Midbrain (tissue), 1 donor: ENCODE data around the gene CCDC106.

Source experiments
- DNase-seq: peaks from one replicate; lab custom pipeline; 2025; lab: John Stamatoyannopoulos, UW

CCDC106 gene

DNA sequence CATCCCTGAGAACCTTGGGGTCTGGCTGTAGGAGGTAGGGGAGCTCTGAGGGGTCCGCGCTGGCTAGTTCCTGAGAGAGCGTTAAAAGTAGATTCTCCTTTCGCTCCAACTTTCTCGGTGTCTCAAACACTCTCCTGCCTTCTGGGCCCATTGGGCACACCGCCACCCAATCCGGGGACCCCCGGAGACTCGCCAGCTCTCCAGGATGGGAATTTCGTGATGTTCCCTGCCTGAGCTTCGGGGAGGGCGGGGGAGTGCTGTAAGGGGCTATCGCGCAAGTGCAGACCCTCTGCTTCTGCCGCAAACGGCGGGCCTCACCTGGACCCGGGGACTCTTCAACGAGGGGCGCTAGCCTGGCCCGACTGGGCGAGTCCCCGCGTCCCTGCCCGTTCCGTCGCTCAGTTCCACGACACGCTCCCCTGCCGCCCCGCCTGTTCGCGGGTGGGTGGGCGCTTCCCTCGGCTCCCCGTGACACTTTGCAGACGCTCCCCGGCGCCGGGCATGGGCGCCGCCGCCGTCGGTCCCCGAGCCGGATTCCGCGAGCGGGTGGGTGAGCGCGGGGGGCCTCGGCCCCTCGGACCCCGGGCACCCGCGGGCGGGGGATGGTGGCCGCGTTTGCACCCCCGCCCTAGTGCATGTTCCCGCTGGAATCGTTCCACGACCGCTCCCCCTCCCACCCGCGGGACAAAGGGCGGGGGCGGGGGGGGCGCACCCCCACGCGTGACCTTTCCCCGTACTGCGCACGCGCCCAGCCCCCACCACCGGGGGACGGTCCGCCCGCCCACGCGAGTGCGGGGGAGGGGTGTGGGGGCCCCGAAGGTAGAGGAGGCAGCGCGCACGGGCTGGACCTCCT is at the start of gene CCDC106:
CCDC106 (plus strand) TSS at position 481 of the 853 bp plus-strand sequence. CDS start 835 bp downstream, outside the sequence.
- peak; percentile 76 for DNase-seq

DNA sequence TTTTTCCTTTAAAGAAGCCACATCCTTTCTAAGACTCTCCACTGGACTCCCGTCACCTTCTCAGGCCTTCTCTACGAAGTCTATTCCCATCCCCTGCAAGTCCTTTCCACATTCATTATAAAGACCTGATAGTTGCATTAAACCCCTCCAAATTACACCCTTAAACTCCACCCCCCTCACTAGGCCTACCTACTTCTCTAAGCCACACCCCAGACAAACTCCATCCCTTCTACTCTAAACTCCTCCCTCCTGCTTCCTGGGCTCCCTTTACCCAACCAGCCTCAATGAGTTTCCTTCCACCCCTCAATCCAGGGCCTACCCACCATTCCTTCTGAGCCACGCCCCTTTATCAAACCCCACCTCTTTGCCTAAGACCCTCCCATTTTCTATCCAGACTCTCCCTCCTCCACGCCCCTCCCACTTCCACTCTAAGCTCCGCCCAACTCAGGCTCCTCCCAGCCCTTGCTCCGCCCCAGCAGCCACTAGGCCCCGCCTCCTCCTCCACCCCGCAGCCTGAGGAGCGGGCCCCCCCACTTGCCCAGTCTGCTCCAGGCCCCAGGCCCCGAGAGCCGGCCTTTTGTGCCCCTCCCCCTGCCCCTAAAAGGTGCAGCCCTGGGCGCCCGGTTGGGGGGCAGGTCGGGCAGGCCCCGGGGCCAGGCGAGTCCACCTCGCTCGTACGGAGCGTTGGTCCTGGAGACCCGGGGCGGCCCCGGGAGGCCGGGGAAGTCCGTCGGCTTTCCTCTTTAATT is 49.1 kb upstream of the CCDC106 start:
- DNase-seq, result peak; percentile 88

- peak; percentile 99 for DNase-seq
Observed at GRCh38 chr19:55599468-55599841, 48.6 kb upstream of the CCDC106 start, which contains the start of gene FIZ1. TSS of gene FIZ1 (minus strand) at chr19:55599517. CDS start at chr19:55597865, 1,652 bp downstream.

DNA sequence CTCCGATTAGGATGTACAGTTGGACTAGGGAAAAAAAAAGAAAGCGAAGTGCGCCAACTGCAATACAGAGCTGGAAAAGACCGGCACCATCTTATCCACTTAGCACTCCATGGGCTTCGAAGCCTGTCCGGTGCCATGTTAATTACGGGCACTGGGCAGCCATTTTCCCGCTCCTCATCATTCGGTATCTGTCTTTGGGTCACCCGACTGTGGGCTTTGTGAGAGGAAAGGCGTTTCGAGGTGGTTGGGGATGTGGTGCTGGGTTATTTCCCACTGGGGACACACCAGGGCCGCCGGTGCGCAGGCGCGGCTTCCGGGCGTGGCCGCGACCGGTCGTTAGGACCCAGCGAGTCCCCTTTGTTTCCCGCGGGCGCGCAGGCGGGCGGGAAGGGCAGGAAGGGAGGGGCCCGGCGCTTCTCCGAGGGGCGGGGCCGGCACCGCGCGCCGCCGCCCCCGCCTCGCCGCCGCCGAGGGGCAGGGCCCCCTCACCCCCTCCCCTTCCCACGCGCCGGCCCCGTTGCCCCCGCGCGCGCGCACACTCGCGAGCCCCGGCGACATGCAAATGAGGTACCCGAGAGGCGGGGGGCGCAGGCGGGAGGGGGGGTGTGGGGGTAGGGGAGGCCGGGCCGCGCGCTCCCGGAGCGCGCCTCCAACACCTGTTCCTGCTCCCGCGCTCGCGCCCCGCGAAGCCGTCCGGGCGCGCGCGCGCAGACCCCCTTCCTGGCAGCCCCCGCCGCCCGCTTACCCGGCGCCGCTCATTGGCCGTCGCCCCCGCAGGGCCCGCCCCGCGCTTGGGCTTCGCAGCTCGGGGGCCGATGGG is 48.0 kb upstream of the CCDC106 start, which contains the start of gene ZNF524:
ZNF524 (plus strand) TSS at position 447 of the 820 bp plus-strand sequence. CDS start 1,825 bp downstream, outside the sequence.
- DNase-seq, result peak; percentile 98

DNA sequence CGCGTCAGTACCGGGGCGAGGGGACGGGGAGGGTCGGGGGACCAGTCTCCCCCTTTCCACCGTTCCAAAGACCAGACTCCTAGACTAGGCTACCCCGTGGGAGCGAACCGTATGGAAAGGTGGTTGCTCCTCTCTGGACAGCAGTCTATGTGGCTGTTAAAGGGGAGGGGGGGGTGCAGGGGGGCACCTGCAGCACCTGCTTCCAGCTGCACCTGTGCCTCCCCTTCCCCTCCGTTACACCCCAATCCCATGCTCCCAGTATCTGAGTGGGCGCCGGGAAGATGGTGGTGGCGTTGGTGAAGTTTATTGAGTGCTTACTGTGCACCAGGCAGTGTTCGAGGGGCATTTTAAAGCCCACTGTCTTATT is 47.4 kb upstream of the CCDC106 start:
- no peak for DNase-seq

DNA sequence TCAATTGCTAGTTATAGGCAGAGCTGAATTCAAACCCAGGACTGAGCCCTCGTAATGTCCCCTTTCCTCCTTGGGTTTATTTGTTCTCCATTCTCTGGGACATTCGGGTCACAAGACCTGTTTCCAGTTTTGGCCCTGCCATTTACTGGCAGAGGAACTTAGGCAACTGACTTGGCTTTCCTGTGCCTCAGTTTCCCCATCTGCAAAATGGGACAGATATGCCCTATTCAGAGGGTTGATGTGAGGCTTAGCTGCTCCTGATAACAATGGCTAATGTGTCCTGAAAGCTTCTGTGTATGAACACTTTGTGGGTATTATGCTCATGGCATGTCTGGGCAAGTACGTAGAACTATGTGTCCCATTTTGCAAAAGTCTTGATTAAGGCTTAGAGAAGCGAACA is 46.9 kb upstream of the CCDC106 start:
- DNase-seq, result no peak

DNA sequence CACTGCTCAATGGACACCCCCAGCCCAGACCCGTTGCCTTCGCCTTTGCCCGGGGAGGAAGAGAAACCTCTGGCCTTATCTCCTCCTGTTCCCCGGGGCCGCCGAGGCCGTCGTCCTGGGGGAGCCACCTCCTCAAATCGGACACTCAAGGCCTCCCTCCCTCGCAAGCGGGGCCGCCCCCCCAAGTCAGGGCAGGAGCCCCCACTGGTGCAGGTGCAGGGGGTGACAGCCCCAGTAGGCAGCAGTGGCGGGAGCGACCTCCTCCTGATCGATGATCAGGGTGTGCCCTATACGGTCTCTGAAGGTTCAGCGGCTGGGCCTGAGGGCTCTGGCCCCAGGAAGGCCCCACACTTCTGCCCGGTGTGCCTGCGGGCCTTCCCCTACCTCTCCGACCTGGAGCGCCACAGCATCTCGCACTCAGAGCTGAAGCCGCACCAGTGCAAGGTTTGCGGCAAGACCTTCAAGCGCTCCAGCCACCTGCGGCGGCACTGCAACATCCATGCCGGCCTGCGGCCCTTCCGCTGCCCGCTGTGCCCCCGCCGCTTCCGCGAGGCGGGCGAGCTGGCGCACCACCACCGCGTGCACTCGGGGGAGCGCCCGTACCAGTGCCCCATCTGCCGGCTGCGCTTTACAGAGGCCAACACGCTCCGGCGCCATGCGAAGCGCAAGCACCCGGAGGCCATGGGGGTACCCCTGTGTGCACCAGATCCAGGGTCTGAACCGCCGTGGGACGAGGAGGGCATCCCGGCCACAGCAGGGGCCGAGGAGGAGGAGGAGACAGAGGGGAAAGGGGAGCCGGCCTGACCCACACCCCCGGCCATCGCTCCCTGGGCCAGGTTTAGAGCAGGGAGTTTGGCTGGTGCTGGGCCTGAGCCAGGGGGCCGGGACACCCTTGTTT is 45.7 kb upstream of the CCDC106 start:
- no peak for DNase-seq

- DNase-seq, result no peak
Observed at GRCh38 chr19:55603115-55603514, 44.9 kb upstream of the CCDC106 start.

DNA sequence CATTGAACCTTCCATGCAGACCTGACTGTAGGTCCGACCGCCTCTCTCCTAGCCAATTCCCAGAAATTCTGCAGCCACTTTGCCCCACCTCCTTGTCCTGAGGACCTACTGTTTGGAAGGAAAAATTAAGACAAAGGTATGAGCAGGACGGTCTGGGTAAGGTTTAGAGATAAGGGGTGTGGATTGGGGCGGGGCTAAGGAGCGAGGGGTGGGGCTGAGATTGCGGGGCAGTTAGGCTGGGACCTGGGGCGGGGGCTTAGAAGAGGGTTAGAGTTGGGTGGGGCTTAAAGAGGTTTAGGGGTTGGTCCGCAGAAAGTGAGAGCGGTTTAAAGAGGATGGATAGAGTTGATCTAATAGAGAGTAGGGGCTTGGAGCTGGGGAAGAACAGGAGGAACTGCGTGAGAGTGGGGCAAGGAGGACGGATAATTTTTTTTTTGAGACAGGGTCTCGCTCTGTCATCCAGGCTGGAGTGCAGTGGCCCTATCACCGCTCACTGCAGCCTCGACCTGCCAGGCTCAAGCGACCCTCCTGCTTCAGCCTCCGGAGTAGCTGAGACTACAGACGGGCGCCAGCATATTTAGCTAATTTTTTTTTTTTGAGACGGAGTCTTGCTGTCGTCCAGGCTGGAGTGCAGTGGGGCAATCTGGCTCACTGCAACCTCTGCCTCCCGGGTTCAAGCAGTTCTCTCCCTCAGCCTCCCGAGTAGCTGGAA is 44.3 kb upstream of the CCDC106 start:
- DNase-seq, result no peak

GRCh38 chr19:55605207-55605636 is 42.8 kb upstream of the CCDC106 start:
- peak; percentile 93 for DNase-seq

GRCh38 chr19:55605637-55606470 is 42.2 kb upstream of the CCDC106 start, which contains the start of gene ZNF865:
TSS of gene ZNF865 (plus strand) at chr19:55605647. CDS start at chr19:55613619, 7,972 bp downstream.
- peak; percentile 62 for DNase-seq

GRCh38 chr19:55606471-55606787 is 41.6 kb upstream of the CCDC106 start:
- no peak for DNase-seq

- no peak for DNase-seq
Observed at GRCh38 chr19:55606817-55607216, 41.2 kb upstream of the CCDC106 start.

DNA sequence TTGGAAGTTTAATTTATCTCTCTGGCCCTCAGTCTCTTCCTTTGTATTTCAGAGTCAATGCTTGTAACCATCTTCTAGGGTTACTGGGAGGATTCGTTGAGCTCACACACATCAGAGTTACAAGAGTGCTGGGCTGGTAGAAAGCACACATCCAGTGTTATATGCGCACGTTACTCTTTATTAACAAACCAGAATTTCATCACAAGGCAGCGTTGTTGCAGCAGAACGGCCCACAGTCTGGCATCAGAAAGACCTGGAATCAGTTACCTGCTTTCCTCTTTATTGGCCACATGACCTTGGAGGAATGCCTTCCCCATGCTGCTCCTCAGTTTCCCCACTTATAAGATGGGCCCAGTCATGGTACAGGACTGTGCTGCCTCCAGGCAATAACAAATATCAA is 38.7 kb upstream of the CCDC106 start:
- DNase-seq, result no peak

DNA sequence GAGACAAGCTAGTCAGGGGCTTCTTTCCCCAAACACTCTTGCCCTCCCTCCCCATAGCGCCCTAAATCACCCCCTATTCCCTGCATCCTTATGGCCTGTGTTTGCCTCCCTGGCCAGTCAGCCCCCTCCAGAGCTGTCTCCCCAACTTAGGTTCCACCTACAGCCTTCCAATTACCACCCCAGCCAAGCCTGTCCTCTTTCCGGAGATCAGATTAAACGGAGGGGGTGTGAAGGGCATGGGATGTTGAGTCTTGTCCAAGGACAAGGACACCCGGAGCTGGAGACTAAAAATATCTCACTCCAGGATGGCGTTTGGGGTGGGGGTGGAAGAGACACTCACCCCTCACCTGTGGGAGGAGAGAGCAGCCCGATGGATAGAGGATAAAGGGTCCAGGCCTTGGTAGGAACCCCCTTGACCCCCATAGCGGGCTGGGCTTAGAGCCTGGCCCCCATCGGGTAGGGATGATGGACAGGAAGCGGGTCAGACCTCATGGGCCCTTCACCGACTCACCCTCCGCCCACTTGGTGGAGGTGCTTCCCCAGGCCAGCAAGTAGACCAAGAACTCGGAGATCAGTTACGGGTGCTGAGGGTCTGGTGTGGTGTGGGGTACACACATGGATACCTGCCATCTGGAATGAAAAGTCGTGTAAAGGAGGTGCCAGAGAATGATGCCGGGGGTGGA is 36.6 kb upstream of the CCDC106 start:
- no peak for DNase-seq

GRCh38 chr19:55611983-55612645 is 35.9 kb upstream of the CCDC106 start:
- DNase-seq, result no peak

GRCh38 chr19:55613396-55613795 is 34.6 kb upstream of the CCDC106 start:
- DNase-seq, result no peak
